Mesendoderm (in vitro differentiated cells): ENCODE measurements around the gene SWSAP1.

ENCODE experiments used
- DNase-seq: peaks from one replicate; pipeline ENCODE4 v3.0.0; 2013
- H2AK5ac ChIP-seq: 2 replicates; pipeline ENCODE4 v1.6.1; 2013; ENCODE audit warnings: low read length, inconsistent platforms
- H2BK120ac ChIP-seq: 2 replicates; pipeline ENCODE4 v1.6.1; 2013; ENCODE audit warnings: low read depth, mild to moderate bottlenecking, low read length, moderate library complexity, mixed read lengths
- H2BK15ac ChIP-seq: replicated peaks from 2 replicates; pipeline ENCODE4 v1.6.1; 2013; ENCODE audit warnings: low read depth, mild to moderate bottlenecking, moderate library complexity
- H2BK5ac ChIP-seq: 2 replicates; pipeline ENCODE4 v1.6.1; 2013; ENCODE audit warnings: low read length, inconsistent platforms
- H3K18ac ChIP-seq: 2 replicates; pipeline ENCODE4 v1.6.1; 2013; ENCODE audit warnings: mild to moderate bottlenecking, low read length, mixed read lengths
- H3K23ac ChIP-seq: one replicate; pipeline ENCODE4 v1.6.1; 2013; ENCODE audit warnings: low read length
- H3K27ac ChIP-seq: 2 replicates; pipeline ENCODE4 v1.5.1; 2013; ENCODE audit warnings: low read depth, mild to moderate bottlenecking, inconsistent platforms, low read length, moderate library complexity
- H3K27me3 ChIP-seq: 2 replicates; pipeline ENCODE4 v1.6.1; 2013; ENCODE audit warnings: low read length, control low read depth, mild to moderate bottlenecking, inconsistent platforms; ENCODE audit not compliant: insufficient read depth, poor library complexity
- H3K36me3 ChIP-seq: 2 replicates; pipeline ENCODE4 v1.6.1; 2013; ENCODE audit warnings: low read length, inconsistent platforms; ENCODE audit not compliant: control insufficient read depth, insufficient read depth
- H3K4ac ChIP-seq: one replicate; pipeline ENCODE4 v1.6.1; 2013; ENCODE audit warnings: low read depth, mild to moderate bottlenecking, low read length, moderate library complexity
- H3K4me1 ChIP-seq: 2 replicates; pipeline ENCODE4 v1.6.1; 2013; ENCODE audit warnings: low read depth, low read length, inconsistent platforms; ENCODE audit not compliant: control insufficient read depth
- H3K4me2 ChIP-seq: 2 replicates; pipeline ENCODE4 v1.6.1; 2013; ENCODE audit warnings: low read length
- H3K4me3 ChIP-seq: 2 replicates; pipeline ENCODE4 v1.5.1; 2013; ENCODE audit warnings: mild to moderate bottlenecking, low read length
- H3K56ac ChIP-seq: one replicate; pipeline ENCODE4 v1.6.1; 2013; ENCODE audit warnings: low read length
- H3K79me1 ChIP-seq: 2 replicates; pipeline ENCODE4 v1.6.1; 2013; ENCODE audit warnings: low read length, inconsistent platforms
- H3K79me2 ChIP-seq: 2 replicates; pipeline ENCODE4 v1.6.1; 2013; ENCODE audit warnings: mild to moderate bottlenecking, low read length; ENCODE audit not compliant: control insufficient read depth, insufficient read depth
- H3K9ac ChIP-seq: 2 replicates; pipeline ENCODE4 v1.6.1; 2013; ENCODE audit warnings: low read length, inconsistent platforms
- H4K5ac ChIP-seq: one replicate; pipeline ENCODE4 v1.6.1; 2013; ENCODE audit warnings: low read length
- H4K8ac ChIP-seq: one replicate; pipeline ENCODE4 v1.6.1; 2013; ENCODE audit warnings: low read depth, mild to moderate bottlenecking, control low read depth, low read length, moderate library complexity
- WGBS: extraction: QIAGEN DNeasy Blood & Tissue Kit; methylation state at CpG from one replicate; pipeline ENCODE4 v1.1.7; 2013; ENCODE audit warnings: low lambda C conversion rate, missing lambda C conversion rate; ENCODE audit not compliant: insufficient coverage; ENCODE audit errors: extremely low coverage; 5-methylcytosine and 5-hydroxymethylcytosine counted together

SWSAP1 gene

GRCh38 chr19:11363881-11364280 is 10.6 kb upstream of the SWSAP1 start:
- H2BK120ac ChIP-seq: no peak overlapping the region
- no peaks in the 10 kb centered on the region for H3K79me1 ChIP-seq
- H3K79me2 ChIP-seq: no peaks in the 10 kb centered on the region
- no peak overlapping the region for H3K4me2 ChIP-seq
- H3K27me3 ChIP-seq: no peaks in the 10 kb centered on the region
- H3K4me3 ChIP-seq: no peak overlapping the region
- no peak overlapping the region for H3K4ac ChIP-seq
- H3K27ac ChIP-seq: no peak overlapping the region
- DNase-seq: no peak
- H2BK5ac ChIP-seq: no peak overlapping the region
- H3K9ac ChIP-seq: no peak overlapping the region
- peaks cover 2% of the 10 kb centered on the region for H3K4me1 ChIP-seq
- H3K36me3 ChIP-seq: no peaks in the 10 kb centered on the region
- H3K56ac ChIP-seq: no peak overlapping the region
- H2BK15ac ChIP-seq: no peak overlapping the region
- no peak overlapping the region for H4K8ac ChIP-seq
- H4K5ac ChIP-seq: no peak overlapping the region
- no peak overlapping the region for H3K18ac ChIP-seq
- no peak overlapping the region for H2AK5ac ChIP-seq
- WGBS: no CpG with 5 or more reads among the region's 10 CpGs
- no peak overlapping the region for H3K23ac ChIP-seq

- Histone ChIP-seq H3K23ac (no peak overlapping the region), H2BK5ac (no peak overlapping the region), H3K4ac (no peak overlapping the region), H3K79me2 (no peaks in the 10 kb centered on the region), H2BK120ac (no peak overlapping the region), H3K18ac (no peak overlapping the region), H3K36me3 (no peaks in the 10 kb centered on the region), H3K4me1 (peaks cover 2% of the 10 kb centered on the region), H2AK5ac (no peak overlapping the region), H3K4me3 (no peak overlapping the region), H3K27me3 (no peaks in the 10 kb centered on the region), H4K5ac (no peak overlapping the region), H3K4me2 (no peak overlapping the region), H3K27ac (no peak overlapping the region), H3K56ac (no peak overlapping the region), H2BK15ac (no peak overlapping the region), H3K9ac (no peak overlapping the region), H3K79me1 (no peaks in the 10 kb centered on the region), H4K8ac (no peak overlapping the region)
- WGBS: no CpG with 5 or more reads among the region's 28 CpGs
- no peak for DNase-seq
Observed at GRCh38 chr19:11364296-11364904, 10.1 kb upstream of the SWSAP1 start.

GRCh38 chr19:11364935-11365334 is 9.5 kb upstream of the SWSAP1 start:
- no peaks in the 10 kb centered on the region for H3K79me2 ChIP-seq
- DNase-seq: no peak
- no CpG with 5 or more reads among the region's 5 CpGs for WGBS

GRCh38 chr19:11365557-11366117 is 8.8 kb upstream of the SWSAP1 start:
- Histone ChIP-seq H4K8ac (no peak overlapping the region), H3K9ac (no peak overlapping the region), H3K18ac (no peak overlapping the region), H3K4me1 (peaks cover 2% of the 10 kb centered on the region), H3K56ac (no peak overlapping the region), H3K4ac (no peak overlapping the region), H2BK5ac (no peak overlapping the region), H3K79me1 (no peaks in the 10 kb centered on the region), H2BK120ac (no peak overlapping the region), H3K27me3 (no peaks in the 10 kb centered on the region), H3K27ac (no peak overlapping the region), H3K4me3 (no peak overlapping the region), H2AK5ac (no peak overlapping the region), H3K4me2 (no peak overlapping the region), H2BK15ac (no peak overlapping the region), H3K23ac (no peak overlapping the region), H4K5ac (no peak overlapping the region), H3K36me3 (no peaks in the 10 kb centered on the region), H3K79me2 (no peaks in the 10 kb centered on the region)
- no peak for DNase-seq
- no CpG with 5 or more reads among the region's 7 CpGs for WGBS

More at GRCh38 chr19:11364935-11365334, 9.5 kb upstream of the SWSAP1 start:
- H2BK15ac ChIP-seq: no peak overlapping the region
- no peaks in the 10 kb centered on the region for H3K79me1 ChIP-seq
- H4K8ac ChIP-seq: no peak overlapping the region
- H3K9ac ChIP-seq: no peak overlapping the region
- no peak overlapping the region for H2BK5ac ChIP-seq
- no peak overlapping the region for H4K5ac ChIP-seq
- H3K4ac ChIP-seq: no peak overlapping the region
- no peak overlapping the region for H3K27ac ChIP-seq
- no peak overlapping the region for H3K4me2 ChIP-seq
- no peak overlapping the region for H3K4me3 ChIP-seq
- no peaks in the 10 kb centered on the region for H3K27me3 ChIP-seq
- H2BK120ac ChIP-seq: no peak overlapping the region
- H3K23ac ChIP-seq: no peak overlapping the region
- H3K56ac ChIP-seq: no peak overlapping the region
- no peak overlapping the region for H3K18ac ChIP-seq
- peaks cover 2% of the 10 kb centered on the region for H3K4me1 ChIP-seq
- no peak overlapping the region for H2AK5ac ChIP-seq
- H3K36me3 ChIP-seq: no peaks in the 10 kb centered on the region

GRCh38 chr19:11367528-11367927 is 6.9 kb upstream of the SWSAP1 start:
- H3K4ac ChIP-seq: no peak overlapping the region
- H3K9ac ChIP-seq: no peak overlapping the region
- no peaks in the 10 kb centered on the region for H3K4me1 ChIP-seq
- H3K27me3 ChIP-seq: no peaks in the 10 kb centered on the region
- H3K36me3 ChIP-seq: no peaks in the 10 kb centered on the region
- no peak overlapping the region for H3K18ac ChIP-seq
- DNase-seq: no peak
- no peak overlapping the region for H4K8ac ChIP-seq
- no peak overlapping the region for H2BK15ac ChIP-seq
- H2BK5ac ChIP-seq: no peak overlapping the region
- no peaks in the 10 kb centered on the region for H3K79me2 ChIP-seq
- H3K27ac ChIP-seq: no peak overlapping the region
- H3K4me3 ChIP-seq: no peak overlapping the region
- H4K5ac ChIP-seq: no peak overlapping the region
- H2AK5ac ChIP-seq: no peak overlapping the region
- H3K23ac ChIP-seq: no peak overlapping the region
- no CpG with 5 or more reads among the region's 2 CpGs for WGBS
- H3K4me2 ChIP-seq: no peak overlapping the region
- H3K79me1 ChIP-seq: no peaks in the 10 kb centered on the region
- H3K56ac ChIP-seq: no peak overlapping the region
- no peak overlapping the region for H2BK120ac ChIP-seq

- Histone ChIP-seq H3K4me2 (no peak overlapping the region), H3K4ac (no peak overlapping the region), H2BK15ac (no peak overlapping the region), H3K79me1 (no peaks in the 10 kb centered on the region), H2BK5ac (no peak overlapping the region), H3K18ac (no peak overlapping the region), H3K9ac (no peak overlapping the region), H3K36me3 (no peaks in the 10 kb centered on the region), H4K8ac (no peak overlapping the region), H3K4me3 (no peak overlapping the region), H3K4me1 (no peaks in the 10 kb centered on the region), H2AK5ac (no peak overlapping the region), H3K27me3 (no peaks in the 10 kb centered on the region), H3K23ac (no peak overlapping the region), H2BK120ac (no peak overlapping the region), H4K5ac (no peak overlapping the region), H3K79me2 (no peaks in the 10 kb centered on the region), H3K27ac (no peak overlapping the region), H3K56ac (no peak overlapping the region)
- no peak for DNase-seq
- WGBS: no CpG with 5 or more reads among the region's 2 CpGs
Observed at GRCh38 chr19:11370744-11371143, 3.7 kb upstream of the SWSAP1 start.
